ENCODE data around the gene ZBTB42.

DNA sequence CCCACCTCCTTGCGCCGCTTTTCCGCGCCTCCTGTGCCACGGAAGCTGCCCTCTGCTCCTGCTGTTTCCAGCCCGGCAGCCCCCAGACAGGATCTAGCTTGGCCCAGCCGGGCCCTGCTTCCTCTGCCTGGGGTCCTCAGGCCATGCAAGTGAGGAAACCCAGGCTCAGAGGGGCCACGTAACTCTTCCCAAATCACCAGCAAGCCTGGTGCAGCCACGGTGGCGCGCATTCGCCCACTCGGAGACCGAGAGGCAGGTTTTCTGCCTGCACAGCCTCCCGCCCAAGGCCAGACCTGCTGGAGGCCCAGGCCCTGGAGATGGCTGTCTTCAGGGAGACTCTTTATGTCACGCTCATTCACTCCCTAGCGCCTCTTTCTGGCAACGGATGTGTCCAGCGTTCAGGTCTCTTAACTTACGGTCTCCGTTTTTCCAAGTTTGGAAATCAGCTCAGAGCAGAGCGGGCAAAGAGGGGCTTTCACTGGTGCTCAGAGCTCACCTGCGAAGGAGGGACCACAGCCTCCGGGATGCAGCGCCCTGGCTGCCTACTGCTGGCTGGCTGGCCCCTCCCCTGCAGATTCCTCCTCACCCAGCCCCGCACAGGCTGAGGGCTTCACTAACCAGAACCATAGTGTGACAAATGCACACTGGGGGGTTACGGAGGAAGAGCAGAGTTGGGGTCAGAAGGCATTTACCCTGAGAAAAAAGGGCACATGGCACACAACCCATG is 43.6 kb downstream of the ZBTB42 start:
- TF ChIP-seq CHD2 (IDR thresholded peaks at IDR 0.05; ENCODE audit: low read length, partially characterized antibody), result no peak
- TF ChIP-seq, protein P1, sequence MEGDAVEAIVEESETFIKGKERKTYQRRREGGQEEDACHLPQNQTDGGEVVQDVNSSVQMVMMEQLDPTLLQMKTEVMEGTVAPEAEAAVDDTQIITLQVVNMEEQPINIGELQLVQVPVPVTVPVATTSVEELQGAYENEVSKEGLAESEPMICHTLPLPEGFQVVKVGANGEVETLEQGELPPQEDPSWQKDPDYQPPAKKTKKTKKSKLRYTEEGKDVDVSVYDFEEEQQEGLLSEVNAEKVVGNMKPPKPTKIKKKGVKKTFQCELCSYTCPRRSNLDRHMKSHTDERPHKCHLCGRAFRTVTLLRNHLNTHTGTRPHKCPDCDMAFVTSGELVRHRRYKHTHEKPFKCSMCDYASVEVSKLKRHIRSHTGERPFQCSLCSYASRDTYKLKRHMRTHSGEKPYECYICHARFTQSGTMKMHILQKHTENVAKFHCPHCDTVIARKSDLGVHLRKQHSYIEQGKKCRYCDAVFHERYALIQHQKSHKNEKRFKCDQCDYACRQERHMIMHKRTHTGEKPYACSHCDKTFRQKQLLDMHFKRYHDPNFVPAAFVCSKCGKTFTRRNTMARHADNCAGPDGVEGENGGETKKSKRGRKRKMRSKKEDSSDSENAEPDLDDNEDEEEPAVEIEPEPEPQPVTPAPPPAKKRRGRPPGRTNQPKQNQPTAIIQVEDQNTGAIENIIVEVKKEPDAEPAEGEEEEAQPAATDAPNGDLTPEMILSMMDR (IDR thresholded peaks at IDR 0.05), result no peak
- TF ChIP-seq SIN3A (IDR thresholded peaks at IDR 0.05; ENCODE audit: borderline replicate concordance, low read depth, low read length), result no peak
- TF ChIP-seq JUND (IDR thresholded peaks at IDR 0.05), result no peak
- TF ChIP-seq, protein P2, sequence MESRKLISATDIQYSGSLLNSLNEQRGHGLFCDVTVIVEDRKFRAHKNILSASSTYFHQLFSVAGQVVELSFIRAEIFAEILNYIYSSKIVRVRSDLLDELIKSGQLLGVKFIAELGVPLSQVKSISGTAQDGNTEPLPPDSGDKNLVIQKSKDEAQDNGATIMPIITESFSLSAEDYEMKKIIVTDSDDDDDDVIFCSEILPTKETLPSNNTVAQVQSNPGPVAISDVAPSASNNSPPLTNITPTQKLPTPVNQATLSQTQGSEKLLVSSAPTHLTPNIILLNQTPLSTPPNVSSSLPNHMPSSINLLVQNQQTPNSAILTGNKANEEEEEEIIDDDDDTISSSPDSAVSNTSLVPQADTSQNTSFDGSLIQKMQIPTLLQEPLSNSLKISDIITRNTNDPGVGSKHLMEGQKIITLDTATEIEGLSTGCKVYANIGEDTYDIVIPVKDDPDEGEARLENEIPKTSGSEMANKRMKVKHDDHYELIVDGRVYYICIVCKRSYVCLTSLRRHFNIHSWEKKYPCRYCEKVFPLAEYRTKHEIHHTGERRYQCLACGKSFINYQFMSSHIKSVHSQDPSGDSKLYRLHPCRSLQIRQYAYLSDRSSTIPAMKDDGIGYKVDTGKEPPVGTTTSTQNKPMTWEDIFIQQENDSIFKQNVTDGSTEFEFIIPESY (IDR thresholded peaks at IDR 0.05; ENCODE audit: borderline replicate concordance, low read depth), result no peak
- no peak for TF ChIP-seq RXRA (IDR thresholded peaks at IDR 0.05; ENCODE audit: borderline replicate concordance, low read depth)
- TF ChIP-seq, protein P3, sequence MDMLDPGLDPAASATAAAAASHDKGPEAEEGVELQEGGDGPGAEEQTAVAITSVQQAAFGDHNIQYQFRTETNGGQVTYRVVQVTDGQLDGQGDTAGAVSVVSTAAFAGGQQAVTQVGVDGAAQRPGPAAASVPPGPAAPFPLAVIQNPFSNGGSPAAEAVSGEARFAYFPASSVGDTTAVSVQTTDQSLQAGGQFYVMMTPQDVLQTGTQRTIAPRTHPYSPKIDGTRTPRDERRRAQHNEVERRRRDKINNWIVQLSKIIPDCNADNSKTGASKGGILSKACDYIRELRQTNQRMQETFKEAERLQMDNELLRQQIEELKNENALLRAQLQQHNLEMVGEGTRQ (IDR thresholded peaks at IDR 0.05; ENCODE audit: borderline replicate concordance, low read depth, low read length), result no peak
- TF ChIP-seq, protein P4, sequence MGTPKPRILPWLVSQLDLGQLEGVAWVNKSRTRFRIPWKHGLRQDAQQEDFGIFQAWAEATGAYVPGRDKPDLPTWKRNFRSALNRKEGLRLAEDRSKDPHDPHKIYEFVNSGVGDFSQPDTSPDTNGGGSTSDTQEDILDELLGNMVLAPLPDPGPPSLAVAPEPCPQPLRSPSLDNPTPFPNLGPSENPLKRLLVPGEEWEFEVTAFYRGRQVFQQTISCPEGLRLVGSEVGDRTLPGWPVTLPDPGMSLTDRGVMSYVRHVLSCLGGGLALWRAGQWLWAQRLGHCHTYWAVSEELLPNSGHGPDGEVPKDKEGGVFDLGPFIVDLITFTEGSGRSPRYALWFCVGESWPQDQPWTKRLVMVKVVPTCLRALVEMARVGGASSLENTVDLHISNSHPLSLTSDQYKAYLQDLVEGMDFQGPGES (IDR thresholded peaks at IDR 0.05; ENCODE audit: low read depth, low read length), result no peak
- TF ChIP-seq EZH2phosphoT487 (IDR thresholded peaks at IDR 0.05; ENCODE audit: borderline replicate concordance, low read depth), result no peak
- no peak for TF ChIP-seq ELF1 (IDR thresholded peaks at IDR 0.05)
- TF ChIP-seq, protein P5, sequence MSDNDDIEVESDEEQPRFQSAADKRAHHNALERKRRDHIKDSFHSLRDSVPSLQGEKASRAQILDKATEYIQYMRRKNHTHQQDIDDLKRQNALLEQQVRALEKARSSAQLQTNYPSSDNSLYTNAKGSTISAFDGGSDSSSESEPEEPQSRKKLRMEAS (IDR thresholded peaks at IDR 0.05; ENCODE audit: low read depth), result no peak
- TF ChIP-seq TCF12 (IDR thresholded peaks at IDR 0.05), result no peak
- no peak for TF ChIP-seq RAD21 (IDR thresholded peaks at IDR 0.05; ENCODE audit: low read length)
- TF ChIP-seq, protein P6, sequence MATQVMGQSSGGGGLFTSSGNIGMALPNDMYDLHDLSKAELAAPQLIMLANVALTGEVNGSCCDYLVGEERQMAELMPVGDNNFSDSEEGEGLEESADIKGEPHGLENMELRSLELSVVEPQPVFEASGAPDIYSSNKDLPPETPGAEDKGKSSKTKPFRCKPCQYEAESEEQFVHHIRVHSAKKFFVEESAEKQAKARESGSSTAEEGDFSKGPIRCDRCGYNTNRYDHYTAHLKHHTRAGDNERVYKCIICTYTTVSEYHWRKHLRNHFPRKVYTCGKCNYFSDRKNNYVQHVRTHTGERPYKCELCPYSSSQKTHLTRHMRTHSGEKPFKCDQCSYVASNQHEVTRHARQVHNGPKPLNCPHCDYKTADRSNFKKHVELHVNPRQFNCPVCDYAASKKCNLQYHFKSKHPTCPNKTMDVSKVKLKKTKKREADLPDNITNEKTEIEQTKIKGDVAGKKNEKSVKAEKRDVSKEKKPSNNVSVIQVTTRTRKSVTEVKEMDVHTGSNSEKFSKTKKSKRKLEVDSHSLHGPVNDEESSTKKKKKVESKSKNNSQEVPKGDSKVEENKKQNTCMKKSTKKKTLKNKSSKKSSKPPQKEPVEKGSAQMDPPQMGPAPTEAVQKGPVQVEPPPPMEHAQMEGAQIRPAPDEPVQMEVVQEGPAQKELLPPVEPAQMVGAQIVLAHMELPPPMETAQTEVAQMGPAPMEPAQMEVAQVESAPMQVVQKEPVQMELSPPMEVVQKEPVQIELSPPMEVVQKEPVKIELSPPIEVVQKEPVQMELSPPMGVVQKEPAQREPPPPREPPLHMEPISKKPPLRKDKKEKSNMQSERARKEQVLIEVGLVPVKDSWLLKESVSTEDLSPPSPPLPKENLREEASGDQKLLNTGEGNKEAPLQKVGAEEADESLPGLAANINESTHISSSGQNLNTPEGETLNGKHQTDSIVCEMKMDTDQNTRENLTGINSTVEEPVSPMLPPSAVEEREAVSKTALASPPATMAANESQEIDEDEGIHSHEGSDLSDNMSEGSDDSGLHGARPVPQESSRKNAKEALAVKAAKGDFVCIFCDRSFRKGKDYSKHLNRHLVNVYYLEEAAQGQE (IDR thresholded peaks at IDR 0.05; ENCODE audit: low read depth, low read length), result no peak
